ENCODE data around the gene TINAGL1.

DNA sequence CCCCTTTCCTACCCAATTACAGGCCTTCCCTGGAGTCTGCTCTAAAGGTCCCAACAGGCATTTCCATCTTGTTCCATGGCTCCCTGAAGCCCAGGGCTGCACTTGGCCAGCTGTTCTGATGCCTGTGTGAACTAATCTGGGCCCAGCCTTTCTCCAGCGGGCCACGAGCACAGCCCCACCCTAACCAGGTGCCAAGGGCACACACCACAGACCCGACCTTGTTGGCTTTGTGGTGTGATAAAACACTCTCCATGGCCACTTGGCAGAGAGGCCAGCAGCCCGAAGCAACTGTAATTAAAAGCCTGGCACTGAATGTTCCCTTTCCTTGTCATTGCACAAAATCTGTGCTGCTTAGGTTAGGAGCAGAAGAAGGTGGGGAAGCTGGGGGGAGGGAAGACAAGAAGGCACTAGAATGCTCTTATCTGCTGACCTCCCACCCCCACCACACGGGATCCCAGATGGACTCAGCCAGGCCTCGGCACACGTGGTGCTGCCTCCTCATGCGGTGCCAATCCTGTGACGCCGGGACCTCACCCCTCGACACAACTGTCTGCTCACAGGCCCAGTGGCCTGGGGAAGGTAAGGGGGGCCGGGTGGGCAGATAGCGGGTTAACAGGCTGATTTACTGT, 51.1 kb downstream of the TINAGL1 start:
- TF ChIP-seq, protein P1, sequence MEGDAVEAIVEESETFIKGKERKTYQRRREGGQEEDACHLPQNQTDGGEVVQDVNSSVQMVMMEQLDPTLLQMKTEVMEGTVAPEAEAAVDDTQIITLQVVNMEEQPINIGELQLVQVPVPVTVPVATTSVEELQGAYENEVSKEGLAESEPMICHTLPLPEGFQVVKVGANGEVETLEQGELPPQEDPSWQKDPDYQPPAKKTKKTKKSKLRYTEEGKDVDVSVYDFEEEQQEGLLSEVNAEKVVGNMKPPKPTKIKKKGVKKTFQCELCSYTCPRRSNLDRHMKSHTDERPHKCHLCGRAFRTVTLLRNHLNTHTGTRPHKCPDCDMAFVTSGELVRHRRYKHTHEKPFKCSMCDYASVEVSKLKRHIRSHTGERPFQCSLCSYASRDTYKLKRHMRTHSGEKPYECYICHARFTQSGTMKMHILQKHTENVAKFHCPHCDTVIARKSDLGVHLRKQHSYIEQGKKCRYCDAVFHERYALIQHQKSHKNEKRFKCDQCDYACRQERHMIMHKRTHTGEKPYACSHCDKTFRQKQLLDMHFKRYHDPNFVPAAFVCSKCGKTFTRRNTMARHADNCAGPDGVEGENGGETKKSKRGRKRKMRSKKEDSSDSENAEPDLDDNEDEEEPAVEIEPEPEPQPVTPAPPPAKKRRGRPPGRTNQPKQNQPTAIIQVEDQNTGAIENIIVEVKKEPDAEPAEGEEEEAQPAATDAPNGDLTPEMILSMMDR (conservative IDR thresholded peaks at IDR 0.05) = no peak
- no peak for TF ChIP-seq EZH2 (IDR thresholded peaks at IDR 0.05; ENCODE audit: low read depth)
